HepG2 (cell line): Measurements from ENCODE around the gene KIFC1. TPM values are rescaled to one million over a fixed set of nuclear protein-coding genes. Genes with fewer than 3 reads are reported as not detected.

Experiments
- ATAC-seq: fragments of 200-7000 bp; cut with Tn5 transposase; 3 replicates; pipeline ENCODE4 v1.9.1; 2020; ENCODE audit warnings: mild to moderate bottlenecking, moderate library complexity
- BruUV-seq: library from RNA; stranded (reverse); fragments of 400-500 nt; replicated peaks from 2 replicates; lab custom pipeline; 2021; lab: Mats Ljungman, UMichigan
- CTCF ChIA-PET: fragments of 300-600 bp; formaldehyde crosslinking; extraction: SDS; loops from one replicate; lab custom pipeline; 2021; ENCODE audit warnings: low total read pairs, inconsistent platforms, low intra/inter-chr PET ratio; lab: Yijun Ruan, JAX
- POLR2A ChIA-PET: fragments of 350-600 bp; sonication (Branson Sonifier 250); formaldehyde crosslinking; loops from one replicate; lab custom pipeline; 2020; ENCODE audit warnings: antibody characterized with exemption, inconsistent platforms; lab: Yijun Ruan, JAX
- DNase-seq: peaks from one replicate; pipeline ENCODE4 v3.0.0-alpha.2; 2015; ENCODE audit warnings: low spot score
- FAIRE-seq: peaks from 3 replicates; lab custom pipeline; 2011; peaks lifted over from hg19 to GRCh38; lab: Jason Lieb, UNC
- H2AFZ ChIP-seq: one replicate; pipeline ENCODE4 v1.6.1; 2011; ENCODE audit warnings: low read length, inconsistent platforms
- H3K27ac ChIP-seq: fragments of 300-600 bp; 3 replicates; pipeline ENCODE4 v1.8.0; 2011; ENCODE audit warnings: mixed run types, mild to moderate bottlenecking, mixed read lengths, low read length, inconsistent platforms; ENCODE audit not compliant: insufficient read depth; ENCODE audit errors: extremely low read length
- H3K27me3 ChIP-seq, 2 experiments: fragments of 200-600 bp in 1 of 2; 2 replicates in 1 of 2; 3 replicates in 1 of 2; pipeline versions ENCODE4 v1.6.0 to v1.8.0; 2011; ENCODE audit warnings: low read length in 2 of 2, mild to moderate bottlenecking in 2 of 2, moderate library complexity in 2 of 2, inconsistent platforms in 1 of 2; ENCODE audit not compliant: insufficient read depth in 2 of 2, control insufficient read depth in 1 of 2
- H3K36me3 ChIP-seq, 2 experiments: fragments of 200-600 bp in 1 of 2; replicated peaks in 1 of 2; 2 replicates in 1 of 2; 3 replicates in 1 of 2; pipeline versions ENCODE4 v1.5.1 to v1.8.0; 2011; ENCODE audit warnings: low read length in 2 of 2, inconsistent platforms in 1 of 2; ENCODE audit not compliant: insufficient read depth in 2 of 2, control insufficient read depth in 1 of 2
- H3K4me1 ChIP-seq: 2 replicates; pipeline ENCODE4 v1.5.1; 2012; ENCODE audit warnings: low read length, inconsistent platforms; ENCODE audit not compliant: insufficient read depth
- H3K4me2 ChIP-seq: 2 replicates; pipeline ENCODE4 v1.6.0; 2011; ENCODE audit warnings: low read depth, low read length, inconsistent platforms
- H3K4me3 ChIP-seq, 3 experiments: fragments of 200-600 bp in 1 of 3; sonication (generic), shearing (Covaris generic) in 1 of 3; replicated peaks in 1 of 3; 2 replicates each; pipeline ENCODE4 v1.5.1; 2011 to 2016; ENCODE audit warnings: low read length in 3 of 3, inconsistent platforms in 2 of 3, low read depth in 2 of 3, mild to moderate bottlenecking in 2 of 3, control low read depth in 1 of 3, mixed read lengths in 1 of 3; ENCODE audit not compliant: insufficient read depth in 1 of 3
- H3K79me2 ChIP-seq: one replicate; pipeline ENCODE4 v1.6.1; 2011; ENCODE audit warnings: low read length, inconsistent platforms; ENCODE audit not compliant: insufficient read depth
- H3K9ac ChIP-seq: 2 replicates; pipeline ENCODE4 v1.6.0; 2011; ENCODE audit warnings: mild to moderate bottlenecking, low read depth, low read length, inconsistent platforms; ENCODE audit not compliant: insufficient read depth
- H3K9me3 ChIP-seq: 2 replicates; pipeline ENCODE4 v1.5.1; 2012; ENCODE audit warnings: mild to moderate bottlenecking, low read length
- H4K20me1 ChIP-seq: 2 replicates; pipeline ENCODE4 v1.6.0; 2011; ENCODE audit warnings: inconsistent platforms, mild to moderate bottlenecking, low read length, moderate library complexity; ENCODE audit not compliant: insufficient read depth
- ARID2 ChIP-seq: sonication (generic); formaldehyde crosslinking; IDR thresholded peaks from 2 replicates; pipeline ENCODE4 v1.8.1; 2022; ENCODE audit warnings: mild to moderate bottlenecking, missing genetic modification reagents, borderline replicate concordance
- KDM3A ChIP-seq: IDR thresholded peaks from 2 replicates; pipeline ENCODE4 v1.6.1; 2018; ENCODE audit warnings: low read depth, missing compliant biosample characterization
- MBNL3 ChIP-seq: fragments of 250-450 bp; sonication (Bioruptor Pico); conservative IDR thresholded peaks from 2 replicates; pipeline ENCODE4 v1.8.0; 2022; ENCODE audit warnings: mild to moderate bottlenecking, inconsistent platforms
- NR2F2 ChIP-seq: IDR thresholded peaks from 2 replicates; pipeline ENCODE4 v1.6.1; 2012; ENCODE audit warnings: low read depth, inconsistent platforms, borderline replicate concordance
- PAX8 ChIP-seq: sonication (generic); formaldehyde crosslinking; IDR thresholded peaks from 2 replicates; pipeline ENCODE4 v1.8.0; 2022; ENCODE audit warnings: mild to moderate bottlenecking, missing genetic modification reagents, borderline replicate concordance
- PCBP2 ChIP-seq: fragments of 200-400 bp; formaldehyde crosslinking; optimal IDR thresholded peaks from 2 replicates; pipeline ENCODE3; 2018; ENCODE audit warnings: low read length, low read depth; ENCODE audit not compliant: poor library complexity, severe bottlenecking
- PHB2 ChIP-seq: fragments of 450-650 bp; IDR thresholded peaks from 2 replicates; pipeline ENCODE4 v1.6.1; 2018; ENCODE audit not compliant: partially characterized antibody
- SP1 ChIP-seq, 2 experiments: fragments of 450-650 bp in 1 of 2; sonication (generic) in 1 of 2; formaldehyde crosslinking in 1 of 2; IDR thresholded peaks; 2 replicates each; pipeline versions ENCODE4 v1.4.0 to v1.6.1; 2016 to 2020; ENCODE audit warnings: missing genetic modification reagents in 1 of 2
- TRIM24 ChIP-seq: sonication (generic); formaldehyde crosslinking; IDR thresholded peaks from 2 replicates; pipeline ENCODE4 v1.8.0; 2022; ENCODE audit warnings: mild to moderate bottlenecking, missing genetic modification reagents
- XBP1 ChIP-seq: sonication (generic); formaldehyde crosslinking; IDR thresholded peaks from 2 replicates; pipeline ENCODE4 v1.5.0; 2020; ENCODE audit warnings: missing genetic modification reagents
- ZNF512B ChIP-seq: sonication (generic); formaldehyde crosslinking; IDR thresholded peaks from 2 replicates; pipeline ENCODE4 v1.5.1; 2020; ENCODE audit warnings: missing genetic modification reagents, mild to moderate bottlenecking, borderline replicate concordance
- ZNF546 ChIP-seq: sonication (generic); formaldehyde crosslinking; conservative IDR thresholded peaks from 2 replicates; pipeline ENCODE4 v1.8.1; 2023; ENCODE audit warnings: mild to moderate bottlenecking, missing genetic modification reagents
- ZNF552 ChIP-seq: sonication (generic); formaldehyde crosslinking; IDR thresholded peaks from 2 replicates; pipeline ENCODE4 v1.9.0; 2022; ENCODE audit warnings: missing genetic modification reagents, mild to moderate bottlenecking, borderline replicate concordance
- ZNF777 ChIP-seq: sonication (generic); formaldehyde crosslinking; IDR thresholded peaks from 2 replicates; pipeline ENCODE4 v1.4.0; 2020; ENCODE audit warnings: missing genetic modification reagents
- WGBS: methylation state at CpG from one replicate; pipeline ENCODE4 v1.1.6; 2017; ENCODE audit warnings: low lambda C conversion rate; 5-methylcytosine and 5-hydroxymethylcytosine counted together
- in situ Hi-C: cut with HindIII; loops from 2 replicates; pipeline ENCODE4 v1.10.0; 2017; ENCODE audit warnings: low pct_unique_long_range_greater_than_20kb; ENCODE audit not compliant: extremely low pct_ligation_motif_present
- intact Hi-C: fragments of 100-400 bp; cut with micrococcal nuclease; formaldehyde crosslinking; loops from one replicate; pipeline ENCODE4 v1.10.0; 2022; ENCODE audit not compliant: unreplicated experiment
- polyA plus RNA-seq, 8 experiments: library from polyadenylated mRNA; depleted of rRNA in 3 of 8; stranded (reverse) in 7 of 8; unstranded in 1 of 8; fragments of >200 nt; fragmentation: Illumina TruSeq in 4 of 8; extraction: Trizol in 4 of 8; gene quantifications; 2 replicates each; pipeline versions ENCODE4 v1.2.1 to v1.2.3, GENCODE V29; 2011 to 2016; ENCODE audit warnings: low read depth in 4 of 8, missing spikeins in 1 of 8, mixed read lengths in 1 of 8; ENCODE audit not compliant: insufficient read depth in 1 of 8
- total RNA-seq, 5 experiments: library from RNA; depleted of rRNA; stranded (reverse); fragments of >200 nt; fragmentation: Illumina TruSeq; extraction: Trizol; gene quantifications; 2 replicates each; pipeline ENCODE4 v1.2.3, GENCODE V29; 2016; ENCODE audit warnings: low read depth in 1 of 5
- TF ChIP-seq, protein P1 (sequence below): sonication (generic); formaldehyde crosslinking; IDR thresholded peaks from 2 replicates; pipeline ENCODE4 v1.4.0; 2020; ENCODE audit warnings: low read depth, mild to moderate bottlenecking, missing genetic modification reagents

Gene KIFC1
- total and polyA plus RNA-seq, 2 of the 13 experiments (the other 11 are each of a cell fraction or from before 2014, with no cell fraction given) = 25.0 to 45.5 TPM

- intact Hi-C loops (no loop called here), in situ Hi-C loops (no loop called here)
- H3K4me1 ChIP-seq = peaks cover 14% of the 10 kb centered on the region
- H3K36me3 ChIP-seq = no peaks in the 10 kb centered on the region
- no peaks in the 10 kb centered on the region for H3K27me3 ChIP-seq
- no peaks in the 10 kb centered on the region for H4K20me1 ChIP-seq
- H3K27ac ChIP-seq = no peak overlapping the region
- no peaks in the 10 kb centered on the region for H3K79me2 ChIP-seq
- ChIA-PET POLR2A (interaction anchor here (1.4 kb wide), 1 partner anchor 56 kb away, joined by 3 read pairs; the partner anchor contains the start of gene ZBTB22), CTCF (no interaction called here)
- TF ChIP-seq, protein P1, sequence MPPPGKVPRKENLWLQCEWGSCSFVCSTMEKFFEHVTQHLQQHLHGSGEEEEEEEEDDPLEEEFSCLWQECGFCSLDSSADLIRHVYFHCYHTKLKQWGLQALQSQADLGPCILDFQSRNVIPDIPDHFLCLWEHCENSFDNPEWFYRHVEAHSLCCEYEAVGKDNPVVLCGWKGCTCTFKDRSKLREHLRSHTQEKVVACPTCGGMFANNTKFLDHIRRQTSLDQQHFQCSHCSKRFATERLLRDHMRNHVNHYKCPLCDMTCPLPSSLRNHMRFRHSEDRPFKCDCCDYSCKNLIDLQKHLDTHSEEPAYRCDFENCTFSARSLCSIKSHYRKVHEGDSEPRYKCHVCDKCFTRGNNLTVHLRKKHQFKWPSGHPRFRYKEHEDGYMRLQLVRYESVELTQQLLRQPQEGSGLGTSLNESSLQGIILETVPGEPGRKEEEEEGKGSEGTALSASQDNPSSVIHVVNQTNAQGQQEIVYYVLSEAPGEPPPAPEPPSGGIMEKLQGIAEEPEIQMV (CRISPR knock-in tag) = no peak
- TF ChIP-seq ZNF546 (CRISPR knock-in tag) = no peak
- no peak for TF ChIP-seq PAX8 (CRISPR knock-in tag)
- TF ChIP-seq ZNF777 (CRISPR knock-in tag) = no peak
- TF ChIP-seq TRIM24 (CRISPR knock-in tag) = no peak
- TF ChIP-seq KDM3A (CRISPR knock-in tag) = no peak
- no peak for TF ChIP-seq MBNL3 (CRISPR knock-in tag)
- no peak for TF ChIP-seq NR2F2
- no peak for TF ChIP-seq ZNF512B (CRISPR knock-in tag)
- no peak for TF ChIP-seq ZNF552
- TF ChIP-seq ARID2 = no peak
- TF ChIP-seq PCBP2 = no peak
- no peak for TF ChIP-seq XBP1 (CRISPR knock-in tag)
- TF ChIP-seq SP1 (IDR thresholded peaks at IDR 0.05) = no peak
- no peak for TF ChIP-seq SP1 (CRISPR knock-in tag; IDR thresholded peaks at IDR 0.05)
- TF ChIP-seq PHB2 = no peak
- H3K4me3 ChIP-seq = no peak overlapping the region
- WGBS = 15% methylated on average over 8 of the region's 8 CpGs
- H3K4me2 ChIP-seq = no peak overlapping the region
- FAIRE-seq (no peak), DNase-seq (no peak), ATAC-seq (no peak)
- no peak overlapping the region for H2AFZ ChIP-seq
- H3K9ac ChIP-seq = no peak overlapping the region
- BruUV-seq = no TSS peak
- H3K9me3 ChIP-seq = no peaks in the 10 kb centered on the region
Observed at GRCh38 chr6:33373960-33374910, 17.4 kb upstream of the KIFC1 start.
